Embryonic facial prominence (tissue), 1 donor: ENCODE data around the gene CREB3L2.
"Not testable (repeated sequence)": the region's sequence is repeated elsewhere in the genome, so short reads cannot be mapped to it uniquely, and the experiment has no call there.

ENCODE experiments used
- DNase-seq: peaks from one replicate; pipeline ENCODE4 v3.0.0-alpha.2; 2016; ENCODE audit errors: extremely low spot score

CREB3L2 gene

GRCh38 chr7:137838706-137839315 lies 163.1 kb downstream of the CREB3L2 start:
- DNase-seq: no peak

DNA sequence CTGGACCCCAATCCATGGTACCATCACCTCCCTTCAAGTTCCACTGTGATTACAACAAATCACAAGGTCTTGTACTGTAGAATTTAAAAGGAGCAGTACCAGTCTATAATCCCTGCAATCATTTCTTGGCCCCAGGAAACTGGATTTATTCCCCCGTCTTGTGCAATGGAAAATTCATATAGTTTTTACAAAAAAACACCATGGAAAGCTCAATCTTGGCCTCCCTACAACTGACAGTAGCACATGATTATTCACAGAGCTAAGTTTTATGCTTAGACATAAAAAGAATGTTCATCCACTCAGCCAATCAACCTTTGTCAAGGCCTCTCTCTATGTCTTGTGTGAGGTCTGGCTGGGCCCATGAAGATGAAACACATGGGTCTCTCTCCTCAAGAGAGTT lies 165.3 kb downstream of the CREB3L2 start:
- DNase-seq: no peak

- no peak for DNase-seq
Measured at GRCh38 chr7:137836113-137836509, 165.8 kb downstream of the CREB3L2 start.

- DNase-seq: no peak
Measured at GRCh38 chr7:137835486-137836112, 166.3 kb downstream of the CREB3L2 start.

- no peak for DNase-seq
Measured at GRCh38 chr7:137834552-137834951, 167.3 kb downstream of the CREB3L2 start.

DNA sequence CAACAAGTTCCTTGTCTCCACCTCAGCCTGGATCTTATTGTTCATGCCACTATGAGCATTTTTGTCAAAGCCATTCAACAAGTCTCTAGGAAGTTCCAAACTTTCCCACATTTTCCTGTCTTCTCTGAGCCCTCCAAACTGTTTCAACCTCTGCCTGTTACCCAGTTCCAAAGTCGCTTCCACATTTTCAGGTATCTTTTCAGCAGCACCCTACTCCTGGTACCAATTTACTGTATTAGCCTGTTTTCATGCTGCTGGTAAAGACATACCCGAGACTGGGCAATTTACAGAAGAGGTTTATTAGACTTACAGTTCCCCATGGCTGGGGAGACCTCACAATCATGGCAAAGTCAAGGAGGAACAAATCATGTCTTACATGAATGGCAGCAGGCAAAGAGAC lies 168.9 kb downstream of the CREB3L2 start:
- not testable (repeated sequence) for DNase-seq

- no peak for DNase-seq
Measured at GRCh38 chr7:137832382-137832781, 169.5 kb downstream of the CREB3L2 start.

- not testable (repeated sequence) for DNase-seq
Measured at GRCh38 chr7:137831555-137831954, 170.3 kb downstream of the CREB3L2 start.

DNA sequence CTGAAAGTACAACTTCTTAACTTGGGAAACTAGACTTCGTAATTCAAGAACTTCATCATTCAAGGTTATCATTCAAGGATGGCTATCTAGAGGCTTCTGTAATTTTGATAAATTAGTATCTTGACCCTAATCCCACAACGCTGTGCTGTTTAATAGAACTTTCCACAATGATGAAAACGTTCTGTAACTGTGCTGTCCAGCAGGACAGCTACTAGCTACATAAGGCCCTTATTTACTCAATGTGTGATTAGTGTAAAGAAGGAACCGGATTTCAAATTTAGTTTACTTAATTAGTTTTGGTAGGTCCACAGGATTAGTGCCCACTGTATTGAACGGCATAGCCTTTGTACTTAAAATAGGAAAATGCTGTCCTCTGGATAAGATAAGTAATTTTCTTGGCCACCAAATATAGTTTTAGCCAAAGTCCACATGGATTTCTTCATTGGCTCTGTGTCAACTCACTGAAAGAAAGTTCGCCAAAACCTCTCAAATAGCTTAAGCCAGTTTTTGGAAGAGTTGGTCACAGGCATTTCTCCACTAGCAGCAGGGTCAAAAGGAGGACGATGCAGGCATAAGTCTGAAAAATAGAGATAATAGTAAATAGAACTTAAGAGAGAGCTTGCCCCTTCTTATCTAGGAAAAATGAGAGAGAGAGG lies 172.4 kb downstream of the CREB3L2 start:
- no peak for DNase-seq

GRCh38 chr7:137828456-137828855 lies 173.4 kb downstream of the CREB3L2 start:
- no peak for DNase-seq

DNA sequence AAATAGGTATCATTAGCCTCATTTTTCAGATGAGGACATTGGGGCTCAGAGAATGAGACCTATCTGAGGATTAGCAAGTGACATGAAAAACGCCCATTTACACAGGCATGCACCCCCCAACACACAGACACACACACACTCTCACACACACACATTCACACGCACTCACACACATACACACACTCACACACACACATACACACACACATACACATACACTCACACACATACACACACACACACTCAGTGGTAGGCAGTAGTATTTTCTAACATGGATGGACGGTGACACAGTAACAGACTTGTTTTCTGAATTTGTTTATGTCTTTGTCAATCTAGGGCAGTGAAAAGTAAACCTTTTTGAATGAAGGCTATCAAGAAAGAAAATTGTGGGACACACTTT lies 176.4 kb downstream of the CREB3L2 start:
- no peak for DNase-seq
